A673 (cell line): ENCODE measurements around the gene PRKCB. TPM values are rescaled to one million over a fixed set of nuclear protein-coding genes. Genes with fewer than 3 reads are reported as not detected.

Experiments
- BruUV-seq: library from RNA; stranded (reverse); fragments of 400-500 nt; replicated peaks from 2 replicates; lab custom pipeline; 2021; lab: Mats Ljungman, UMichigan
- CTCF ChIA-PET: fragments of 300-600 bp; sonication (Branson Sonifier 250); formaldehyde crosslinking; loops from one replicate; lab custom pipeline; 2022; ENCODE audit warnings: antibody characterized with exemption; lab: Charles Lee
- POLR2A ChIA-PET: fragments of 300-600 bp; sonication (Branson Sonifier 250); formaldehyde crosslinking; loops from one replicate; lab custom pipeline; 2022; ENCODE audit warnings: antibody characterized with exemption; ENCODE audit not compliant: low non-redundant PET; lab: Charles Lee
- DNase-seq: peaks from one replicate; pipeline ENCODE4 v3.0.0-alpha.2; 2015; ENCODE audit warnings: low spot score
- H3K27ac ChIP-seq: fragments of 200-600 bp; sonication (generic); 2 replicates; pipeline ENCODE4 v1.5.1; 2016; ENCODE audit warnings: mixed run types, low read depth, mild to moderate bottlenecking, mixed read lengths, antibody characterized with exemption, low read length; ENCODE audit not compliant: poor library complexity, severe bottlenecking
- H3K27me3 ChIP-seq: fragments of 200-600 bp; sonication (generic); replicated peaks from 2 replicates; pipeline ENCODE4 v1.6.1; 2017; ENCODE audit warnings: mixed run types, low read depth, mild to moderate bottlenecking, mixed read lengths, antibody characterized with exemption, low read length; ENCODE audit not compliant: insufficient read depth, poor library complexity
- H3K36me3 ChIP-seq: fragments of 200-600 bp; sonication (generic); 2 replicates; pipeline ENCODE4 v1.6.1; 2016; ENCODE audit warnings: mixed run types, mild to moderate bottlenecking, mixed read lengths, antibody characterized with exemption, low read length; ENCODE audit not compliant: insufficient read depth, poor library complexity, severe bottlenecking
- H3K4me1 ChIP-seq: fragments of 200-600 bp; sonication (generic); 2 replicates; pipeline ENCODE4 v1.6.1; 2017; ENCODE audit warnings: mixed run types, mild to moderate bottlenecking, mixed read lengths, antibody characterized with exemption, low read length; ENCODE audit not compliant: insufficient read depth, poor library complexity, severe bottlenecking
- H3K4me3 ChIP-seq: fragments of 200-600 bp; sonication (generic); 2 replicates; pipeline ENCODE4 v1.5.1; 2016; ENCODE audit warnings: low read depth, mixed run types, mild to moderate bottlenecking, mixed read lengths, low read length; ENCODE audit not compliant: poor library complexity, severe bottlenecking
- H3K9me3 ChIP-seq: fragments of 200-600 bp; sonication (generic); 2 replicates; pipeline ENCODE4 v1.6.1; 2016; ENCODE audit warnings: mixed run types, low read depth, mild to moderate bottlenecking, mixed read lengths, antibody characterized with exemption, low read length; ENCODE audit not compliant: poor library complexity, severe bottlenecking
- EZH2 ChIP-seq: fragments of 200-600 bp; sonication (generic); IDR thresholded peaks from 2 replicates; pipeline ENCODE4 v1.6.1; 2017; ENCODE audit warnings: borderline replicate concordance, low read depth, mild to moderate bottlenecking, mixed read lengths, antibody characterized with exemption, low read length; ENCODE audit not compliant: poor library complexity, severe bottlenecking
- intact Hi-C: fragments of 100-400 bp; cut with micrococcal nuclease; formaldehyde crosslinking; loops from one replicate; pipeline ENCODE4 v1.10.0; 2022; ENCODE audit not compliant: unreplicated experiment
- total RNA-seq: library from RNA; stranded (reverse); gene quantifications from 2 replicates; pipeline ENCODE4 v1.2.3, GENCODE V29; 2021
- TF ChIP-seq, protein P1 (sequence below): fragments of 300-800, 200-600 bp; sonication (generic); conservative IDR thresholded peaks from 2 replicates; pipeline ENCODE4 v1.5.1; 2017; ENCODE audit warnings: low read depth, mild to moderate bottlenecking, antibody characterized with exemption, low read length, moderate library complexity, mixed read lengths

Gene PRKCB
- total RNA-seq, 1 experiment from 2014 or later, result 171 TPM

DNA sequence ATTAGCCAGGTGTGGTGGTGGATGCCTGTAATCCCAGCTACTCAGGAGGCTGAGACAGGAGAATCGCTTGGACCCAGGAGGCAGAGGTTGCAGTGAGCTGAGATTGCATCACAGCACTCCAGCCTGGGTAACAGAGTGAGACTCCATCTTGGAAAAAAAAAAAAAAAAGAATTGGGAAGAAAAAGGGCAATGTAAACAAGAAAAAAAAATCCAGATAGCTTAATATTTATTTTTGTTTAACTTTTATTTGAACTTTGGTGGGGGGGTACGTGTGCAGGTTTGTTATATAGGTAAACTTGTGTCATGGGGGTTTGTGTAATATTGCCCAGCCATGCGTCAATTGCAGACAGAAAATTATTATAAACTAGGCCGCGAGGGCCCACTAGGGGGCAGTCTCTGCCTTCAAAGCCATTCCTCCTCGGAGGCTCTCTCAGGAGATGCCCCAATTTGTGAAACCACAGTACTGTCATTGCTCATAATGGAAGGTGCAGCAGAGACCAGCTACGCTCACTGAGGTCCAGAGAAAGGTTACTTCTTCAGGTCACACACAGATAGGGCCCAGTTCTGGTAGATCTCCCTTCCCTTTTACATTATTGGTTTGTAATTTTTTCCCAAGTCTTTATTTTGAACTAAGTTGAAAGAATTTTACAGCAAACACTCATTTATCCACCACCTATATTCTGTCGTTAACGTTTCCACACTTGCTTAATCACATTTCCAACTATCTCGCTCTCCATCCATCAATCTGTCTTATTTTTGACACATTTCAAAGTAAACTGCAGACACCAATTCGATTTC is 206.2 kb downstream of the PRKCB start:
- Histone ChIP-seq H3K4me3 (no peak overlapping the region), H3K27ac (no peak overlapping the region), H3K36me3 (peaks cover 21% of the 10 kb centered on the region), H3K9me3 (no peaks in the 10 kb centered on the region), H3K4me1 (peaks cover 23% of the 10 kb centered on the region), H3K27me3 (no peaks in the 10 kb centered on the region)
- intact Hi-C loops, result loop anchor here (2.0 to 5.0 kb wide), 3 partner anchors 211 to 457 kb away; no protein-coding TSS in a partner anchor
- peak; percentile 87 for DNase-seq
- ChIA-PET POLR2A (no interaction called here), CTCF (interaction anchor here (0.6 to 3.1 kb wide), 9 partner anchors 20 to 475 kb away, joined by 3 to 14 read pairs (median 4); no protein-coding TSS in a partner anchor)
- TSS peak; percentile 6 for BruUV-seq
- TF ChIP-seq EZH2, result no peak
- TF ChIP-seq, protein P1, sequence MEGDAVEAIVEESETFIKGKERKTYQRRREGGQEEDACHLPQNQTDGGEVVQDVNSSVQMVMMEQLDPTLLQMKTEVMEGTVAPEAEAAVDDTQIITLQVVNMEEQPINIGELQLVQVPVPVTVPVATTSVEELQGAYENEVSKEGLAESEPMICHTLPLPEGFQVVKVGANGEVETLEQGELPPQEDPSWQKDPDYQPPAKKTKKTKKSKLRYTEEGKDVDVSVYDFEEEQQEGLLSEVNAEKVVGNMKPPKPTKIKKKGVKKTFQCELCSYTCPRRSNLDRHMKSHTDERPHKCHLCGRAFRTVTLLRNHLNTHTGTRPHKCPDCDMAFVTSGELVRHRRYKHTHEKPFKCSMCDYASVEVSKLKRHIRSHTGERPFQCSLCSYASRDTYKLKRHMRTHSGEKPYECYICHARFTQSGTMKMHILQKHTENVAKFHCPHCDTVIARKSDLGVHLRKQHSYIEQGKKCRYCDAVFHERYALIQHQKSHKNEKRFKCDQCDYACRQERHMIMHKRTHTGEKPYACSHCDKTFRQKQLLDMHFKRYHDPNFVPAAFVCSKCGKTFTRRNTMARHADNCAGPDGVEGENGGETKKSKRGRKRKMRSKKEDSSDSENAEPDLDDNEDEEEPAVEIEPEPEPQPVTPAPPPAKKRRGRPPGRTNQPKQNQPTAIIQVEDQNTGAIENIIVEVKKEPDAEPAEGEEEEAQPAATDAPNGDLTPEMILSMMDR, result peak; percentile 86

DNA sequence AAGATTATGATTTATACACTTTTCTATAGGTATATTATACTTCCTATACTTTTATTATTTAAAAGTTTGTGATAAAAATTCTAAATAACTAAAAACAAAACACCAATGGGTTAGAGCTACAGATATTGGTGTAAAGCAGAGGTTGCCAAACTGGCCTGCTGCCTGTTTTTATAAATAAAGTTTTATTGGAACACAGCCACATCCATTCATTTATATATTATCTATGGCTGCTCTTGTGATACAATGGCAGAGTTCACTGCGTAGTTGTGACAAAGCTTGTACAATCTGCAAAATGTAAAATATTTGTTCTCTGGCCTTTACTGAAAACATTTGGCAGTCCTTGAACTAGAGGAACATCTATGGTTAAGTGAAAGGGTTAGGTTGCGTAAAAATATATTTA is 208.7 kb downstream of the PRKCB start:
- no peak overlapping the region for H3K27ac ChIP-seq
- H3K27me3 ChIP-seq, result no peaks in the 10 kb centered on the region
- no peak for DNase-seq
- CTCF ChIA-PET, result interaction anchor here (1.1 to 2.4 kb wide), 3 partner anchors 209 to 460 kb away, joined by 3 to 21 read pairs (median 8); no protein-coding TSS in a partner anchor
- BruUV-seq, result no TSS peak
- H3K4me3 ChIP-seq, result no peak overlapping the region
- intact Hi-C loops, result loop anchor here (5.0 kb wide), 1 partner anchor 268 kb away; no protein-coding TSS in a partner anchor
- H3K9me3 ChIP-seq, result no peaks in the 10 kb centered on the region
- POLR2A ChIA-PET, result interaction anchor here (0.6 kb wide), 1 partner anchor 200 kb away, joined by 3 read pairs; no protein-coding TSS in a partner anchor
- peaks cover 23% of the 10 kb centered on the region for H3K4me1 ChIP-seq
- TF ChIP-seq, protein P1, result no peak
- no peak for TF ChIP-seq EZH2
- H3K36me3 ChIP-seq, result peaks cover 14% of the 10 kb centered on the region

DNA sequence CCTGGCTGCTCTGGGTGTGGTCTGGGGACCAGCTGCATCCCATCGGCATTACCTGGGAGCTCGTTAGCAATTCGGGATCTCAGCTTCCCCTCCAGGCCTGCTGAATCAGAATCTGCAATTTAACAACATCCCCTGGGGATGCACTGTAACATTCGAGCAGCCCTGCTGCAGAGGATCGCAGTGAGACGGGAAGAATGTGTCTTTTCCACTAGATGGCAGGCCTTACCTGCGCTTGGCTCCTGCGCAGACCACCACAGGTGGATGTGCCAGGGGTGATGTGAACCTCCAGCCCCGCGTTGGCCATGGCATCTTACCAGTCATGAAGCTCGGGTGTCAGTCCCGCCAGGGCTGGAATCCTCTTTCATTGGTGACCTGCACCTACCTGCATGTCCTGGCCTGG is 209.9 kb downstream of the PRKCB start:
- Histone ChIP-seq H3K27ac (peak overlapping the region; percentile 1), H3K4me3 (no peak overlapping the region), H3K4me1 (peaks cover 23% of the 10 kb centered on the region), H3K27me3 (no peaks in the 10 kb centered on the region), H3K9me3 (no peaks in the 10 kb centered on the region), H3K36me3 (peaks cover 20% of the 10 kb centered on the region)
- ChIA-PET POLR2A (no interaction called here), CTCF (interaction anchor here (0.5 to 2.4 kb wide), 6 partner anchors 208 to 1049 kb away, joined by 3 to 21 read pairs (median 5); no protein-coding TSS in a partner anchor)
- TF ChIP-seq EZH2, result no peak
- TF ChIP-seq, protein P1, result peak; percentile 62
- peak; percentile 68 for DNase-seq
- intact Hi-C loops, result loop anchor here (1.0 kb wide), 1 partner anchor 459 kb away; no protein-coding TSS in a partner anchor
- no TSS peak for BruUV-seq
